Right atrium auricular region (tissue), 2 donors: ENCODE data around the gene RASSF8. TPM values are rescaled to one million over a fixed set of nuclear protein-coding genes. Genes with fewer than 3 reads are reported as not detected.

Experiments
- DNase-seq: peaks from one replicate; pipeline ENCODE4 v3.0.0-alpha.2; 2019; ENCODE audit warnings: low spot score
- H3K27ac ChIP-seq, 2 donors: fragments of 200-600 bp; sonication (generic); 1 replicate in 1 of 2; 2 replicates in 1 of 2; pipeline ENCODE4 v1.5.1; 2016 to 2019
- H3K27me3 ChIP-seq, 2 donors: fragments of 200-600 bp; sonication (generic); one replicate each; pipeline versions ENCODE4 v1.5.1 to v1.6.0; 2017 to 2019
- H3K36me3 ChIP-seq: fragments of 200-600 bp; sonication (generic); one replicate; pipeline ENCODE4 v1.5.1; 2016
- H3K4me1 ChIP-seq, 2 donors: fragments of 200-600 bp; sonication (generic); one replicate each; pipeline versions ENCODE4 v1.5.1 to v1.6.0; 2017 to 2019
- H3K4me3 ChIP-seq, 2 donors: fragments of 200-600 bp; sonication (generic); 1 replicate in 1 of 2; 2 replicates in 1 of 2; pipeline ENCODE4 v1.5.1; 2017 to 2019; ENCODE audit warnings: mild to moderate bottlenecking in 1 of 2, moderate library complexity in 1 of 2
- H3K9me3 ChIP-seq, 2 donors: fragments of 200-600 bp; sonication (generic); one replicate each; pipeline ENCODE4 v1.5.1; 2019
- CTCF ChIP-seq, 2 donors: fragments of 200-600 bp; sonication (generic); IDR thresholded peaks; one replicate each; pipeline ENCODE4 v1.5.1; 2019; ENCODE audit warnings: antibody characterized with exemption in 2 of 2
- total RNA-seq, 2 donors: library from RNA; depleted of rRNA; stranded (reverse); fragments of >200 nt; gene quantifications; one replicate each; pipeline ENCODE4 v1.1.0, GENCODE V29; 2016

The RASSF8 gene
- total RNA-seq, 2 donors from 2014 or later = 44.4 to 67.4 TPM

GRCh38 chr12:25929142-25929541 lies 29.3 kb upstream of the RASSF8 start:
- no peak for TF ChIP-seq CTCF (IDR thresholded peaks at IDR 0.05)
- H3K4me1 ChIP-seq = no peaks in the 10 kb centered on the region
- no peak for DNase-seq
- H3K36me3 ChIP-seq = no peaks in the 10 kb centered on the region
- no peaks in the 10 kb centered on the region for H3K9me3 ChIP-seq
- H3K27me3 ChIP-seq = no peaks in the 10 kb centered on the region
- H3K4me3 ChIP-seq = no peak overlapping the region
- H3K27ac ChIP-seq = no peak overlapping the region

- no peaks in the 10 kb centered on the region for H3K36me3 ChIP-seq
- no peak for TF ChIP-seq CTCF (IDR thresholded peaks at IDR 0.05)
- DNase-seq = no peak
- no peaks in the 10 kb centered on the region for H3K9me3 ChIP-seq
- no peak overlapping the region for H3K4me3 ChIP-seq
- H3K27me3 ChIP-seq = no peaks in the 10 kb centered on the region
- no peaks in the 10 kb centered on the region for H3K4me1 ChIP-seq
- no peak overlapping the region for H3K27ac ChIP-seq
These were observed 25.5 kb upstream of the RASSF8 start for GRCh38 chr12:25932971-25933370.

- Histone ChIP-seq H3K27me3 (no peaks in the 10 kb centered on the region), H3K27ac (no peak overlapping the region), H3K4me3 (no peak overlapping the region), H3K36me3 (no peaks in the 10 kb centered on the region), H3K4me1 (no peaks in the 10 kb centered on the region), H3K9me3 (no peaks in the 10 kb centered on the region)
- no peak for TF ChIP-seq CTCF (IDR thresholded peaks at IDR 0.05)
- no peak for DNase-seq
These were observed 24.0 kb upstream of the RASSF8 start for GRCh38 chr12:25934456-25934855.

GRCh38 chr12:25935355-25936144 lies 22.9 kb upstream of the RASSF8 start:
- no peak overlapping the region for H3K4me3 ChIP-seq
- TF ChIP-seq CTCF (IDR thresholded peaks at IDR 0.05) = no peak
- H3K4me1 ChIP-seq = no peaks in the 10 kb centered on the region
- no peaks in the 10 kb centered on the region for H3K36me3 ChIP-seq
- no peaks in the 10 kb centered on the region for H3K9me3 ChIP-seq
- H3K27me3 ChIP-seq = no peaks in the 10 kb centered on the region
- no peak for DNase-seq
- no peak overlapping the region for H3K27ac ChIP-seq

GRCh38 chr12:25937096-25937495 lies 21.4 kb upstream of the RASSF8 start:
- no peak for TF ChIP-seq CTCF (IDR thresholded peaks at IDR 0.05)

GRCh38 chr12:25938581-25938980 lies 19.9 kb upstream of the RASSF8 start:
- no peak overlapping the region for H3K4me3 ChIP-seq
- DNase-seq = no peak
- no peak for TF ChIP-seq CTCF (IDR thresholded peaks at IDR 0.05)

More at GRCh38 chr12:25937096-25937495, 21.4 kb upstream of the RASSF8 start:
- Histone ChIP-seq H3K4me1 (no peaks in the 10 kb centered on the region), H3K27me3 (no peaks in the 10 kb centered on the region), H3K36me3 (no peaks in the 10 kb centered on the region), H3K27ac (no peak overlapping the region), H3K4me3 (no peak overlapping the region), H3K9me3 (no peaks in the 10 kb centered on the region)
- no peak for DNase-seq

More at GRCh38 chr12:25938581-25938980, 19.9 kb upstream of the RASSF8 start:
- Histone ChIP-seq H3K27ac (no peak overlapping the region), H3K27me3 (no peaks in the 10 kb centered on the region), H3K36me3 (no peaks in the 10 kb centered on the region), H3K9me3 (no peaks in the 10 kb centered on the region), H3K4me1 (no peaks in the 10 kb centered on the region)
